Stomach (tissue), 9 donors: Measurements from ENCODE around the gene LTB4R. TPM values are rescaled to one million over a fixed set of nuclear protein-coding genes. Genes with fewer than 3 reads are reported as not detected.

ENCODE experiments used
- DNase-seq, 2 donors: peaks; one replicate each; pipeline versions ENCODE4 v3.0.0 to v3.0.0-alpha.2; 2013 to 2019
- H3K27ac ChIP-seq, 5 donors: fragments of 200-600 bp in 4 of 5; sonication (generic) in 4 of 5; one replicate each; pipeline ENCODE4 v1.5.1; 2013 to 2019; ENCODE audit warnings: mild to moderate bottlenecking in 1 of 5, moderate library complexity in 1 of 5
- H3K27me3 ChIP-seq, 3 donors: fragments of 200-600 bp; sonication (generic); one replicate each; pipeline ENCODE4 v1.5.1; 2017 to 2019; ENCODE audit warnings: mixed run types in 1 of 3
- H3K36me3 ChIP-seq, 4 donors: fragments of 200-600 bp; sonication (generic); 1 replicate in 3 of 4; 2 replicates in 1 of 4; pipeline ENCODE4 v1.5.1; 2016 to 2019
- H3K4me1 ChIP-seq, 4 donors: fragments of 200-600 bp; sonication (generic); one replicate each; pipeline ENCODE4 v1.5.1; 2016 to 2019
- H3K4me3 ChIP-seq, 4 donors: fragments of 200-600 bp; sonication (generic) in 3 of 4; one replicate each; pipeline ENCODE4 v1.5.1; 2016 to 2019; ENCODE audit warnings: mild to moderate bottlenecking in 1 of 4
- H3K9me3 ChIP-seq, 4 donors: fragments of 200-600 bp; sonication (generic); one replicate each; pipeline ENCODE4 v1.5.1; 2016 to 2019
- EP300 ChIP-seq: sonication (generic); formaldehyde crosslinking; IDR thresholded peaks from one replicate; pipeline ENCODE4 v1.6.1; 2017; ENCODE audit warnings: antibody characterized with exemption
- POLR2A ChIP-seq, 4 donors: fragments of 450-650 bp; IDR thresholded peaks; one replicate each; pipeline ENCODE4 v1.6.1; 2016; ENCODE audit warnings: antibody characterized with exemption in 4 of 4, control low read depth in 2 of 4, mild to moderate bottlenecking in 1 of 4, moderate library complexity in 1 of 4
- POLR2AphosphoS5 ChIP-seq, 3 donors: sonication (generic); formaldehyde crosslinking; IDR thresholded peaks; one replicate each; pipeline ENCODE4 v1.6.1; 2016; ENCODE audit warnings: antibody characterized with exemption in 3 of 3
- WGBS, 5 donors: extraction: QIAGEN DNeasy Blood & Tissue Kit in 3 of 5; methylation state at CpG; one replicate each; pipeline versions ENCODE4 v1.1.5 to v1.1.7; 2013 to 2018; 5-methylcytosine and 5-hydroxymethylcytosine counted together
- intact Hi-C: fragments of 100-400 bp; cut with DNase I; formaldehyde crosslinking; loops from one replicate; pipeline ENCODE4 v1.15.1; 2023; ENCODE audit warnings: low total_unique reads
- polyA plus RNA-seq, 3 donors: library from polyadenylated mRNA; stranded (reverse); fragments of 200-250 nt; gene quantifications; one replicate each; pipeline ENCODE4 v1.2.3, GENCODE V29; 2013
- total RNA-seq, 5 donors: library from RNA; depleted of rRNA; stranded (reverse); fragments of >200 nt; gene quantifications; one replicate each; pipeline versions ENCODE4 v1.1.0 to v1.2.3, GENCODE V29; 2014 to 2016
- TF ChIP-seq, protein P1 (sequence below), 7 experiments: fragments of 450-650 bp in 4 of 7; fragments of 200-600 bp in 3 of 7; sonication (generic) in 3 of 7; IDR thresholded peaks; one replicate each; pipeline ENCODE4 v1.5.1; 2016 to 2019; ENCODE audit warnings: antibody characterized with exemption in 7 of 7, control low read depth in 2 of 7, mild to moderate bottlenecking in 1 of 7
- donor health status: healthy with polysubstance abuse.
- donor health status: Bipolar disorder and iron deficiency.
- donor health status: healthy.

The LTB4R gene
- total and polyA plus RNA-seq, 8 donors, result 1.4 to 92.8 (median 21.6) TPM; not detected in 1

- peaks cover 0 to 4% (median 0%) of the 10 kb centered on the region in 4 donors for H3K36me3 ChIP-seq
- no peak for DNase-seq
- H3K27ac ChIP-seq, result no peak overlapping the region
- intact Hi-C loops, result no loop called here
- TF ChIP-seq, protein P1, sequence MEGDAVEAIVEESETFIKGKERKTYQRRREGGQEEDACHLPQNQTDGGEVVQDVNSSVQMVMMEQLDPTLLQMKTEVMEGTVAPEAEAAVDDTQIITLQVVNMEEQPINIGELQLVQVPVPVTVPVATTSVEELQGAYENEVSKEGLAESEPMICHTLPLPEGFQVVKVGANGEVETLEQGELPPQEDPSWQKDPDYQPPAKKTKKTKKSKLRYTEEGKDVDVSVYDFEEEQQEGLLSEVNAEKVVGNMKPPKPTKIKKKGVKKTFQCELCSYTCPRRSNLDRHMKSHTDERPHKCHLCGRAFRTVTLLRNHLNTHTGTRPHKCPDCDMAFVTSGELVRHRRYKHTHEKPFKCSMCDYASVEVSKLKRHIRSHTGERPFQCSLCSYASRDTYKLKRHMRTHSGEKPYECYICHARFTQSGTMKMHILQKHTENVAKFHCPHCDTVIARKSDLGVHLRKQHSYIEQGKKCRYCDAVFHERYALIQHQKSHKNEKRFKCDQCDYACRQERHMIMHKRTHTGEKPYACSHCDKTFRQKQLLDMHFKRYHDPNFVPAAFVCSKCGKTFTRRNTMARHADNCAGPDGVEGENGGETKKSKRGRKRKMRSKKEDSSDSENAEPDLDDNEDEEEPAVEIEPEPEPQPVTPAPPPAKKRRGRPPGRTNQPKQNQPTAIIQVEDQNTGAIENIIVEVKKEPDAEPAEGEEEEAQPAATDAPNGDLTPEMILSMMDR (IDR thresholded peaks at IDR 0.05), result no peak
- TF ChIP-seq EP300 (no peak), POLR2AphosphoS5 (IDR thresholded peaks at IDR 0.05) (no peak), POLR2A (IDR thresholded peaks at IDR 0.05) (no peak)
- no peaks in the 10 kb centered on the region for H3K9me3 ChIP-seq
- H3K27me3 ChIP-seq, result no peaks in the 10 kb centered on the region
- 88 to 95% (median 90%) methylated on average over 5 of the region's 5 CpGs for WGBS, 5 donors
- no peak overlapping the region for H3K4me3 ChIP-seq
- peaks cover 0 to 16% (median 3%) of the 10 kb centered on the region in 4 donors for H3K4me1 ChIP-seq
Observed at GRCh38 chr14:24283796-24284460, 27.4 kb upstream of the LTB4R start.

- no peak for TF ChIP-seq POLR2A (IDR thresholded peaks at IDR 0.05)
- TF ChIP-seq EP300, result no peak
- TF ChIP-seq POLR2AphosphoS5 (IDR thresholded peaks at IDR 0.05), result no peak
- TF ChIP-seq, protein P1 (IDR thresholded peaks at IDR 0.05), result no peak
- H3K9me3 ChIP-seq, result no peaks in the 10 kb centered on the region
- no peaks in the 10 kb centered on the region for H3K27me3 ChIP-seq
- no peak for DNase-seq
- no peak overlapping the region for H3K4me3 ChIP-seq
- WGBS, 5 donors, result 77 to 85% (median 82%) methylated on average over 11 of the region's 11 CpGs
- no peak overlapping the region for H3K27ac ChIP-seq
- H3K36me3 ChIP-seq, result peaks cover 0 to 10% (median 4%) of the 10 kb centered on the region in 4 donors
- intact Hi-C loops, result no loop called here
- H3K4me1 ChIP-seq, result peaks cover 0 to 13% (median under 1%) of the 10 kb centered on the region in 4 donors
Observed at GRCh38 chr14:24284501-24285035, 26.7 kb upstream of the LTB4R start.

GRCh38 chr14:24285351-24285750 is 26.0 kb upstream of the LTB4R start:
- H3K9me3 ChIP-seq, result no peaks in the 10 kb centered on the region
- no peak for DNase-seq
- peaks cover 1 to 17% (median 12%) of the 10 kb centered on the region in 4 donors for H3K36me3 ChIP-seq
- intact Hi-C loops, result no loop called here
- TF ChIP-seq POLR2A (IDR thresholded peaks at IDR 0.05), result no peak
- TF ChIP-seq POLR2AphosphoS5 (IDR thresholded peaks at IDR 0.05), result no peak
- TF ChIP-seq, protein P1 (IDR thresholded peaks at IDR 0.05), result no peak
- no peak for TF ChIP-seq EP300
- no peak overlapping the region for H3K4me3 ChIP-seq
- H3K4me1 ChIP-seq, result peaks cover 0 to 12% (median 0%) of the 10 kb centered on the region in 4 donors
- 59 to 72% (median 69%) methylated on average over 4 of the region's 4 CpGs for WGBS, 5 donors
- no peaks in the 10 kb centered on the region for H3K27me3 ChIP-seq
- no peak overlapping the region for H3K27ac ChIP-seq

DNA sequence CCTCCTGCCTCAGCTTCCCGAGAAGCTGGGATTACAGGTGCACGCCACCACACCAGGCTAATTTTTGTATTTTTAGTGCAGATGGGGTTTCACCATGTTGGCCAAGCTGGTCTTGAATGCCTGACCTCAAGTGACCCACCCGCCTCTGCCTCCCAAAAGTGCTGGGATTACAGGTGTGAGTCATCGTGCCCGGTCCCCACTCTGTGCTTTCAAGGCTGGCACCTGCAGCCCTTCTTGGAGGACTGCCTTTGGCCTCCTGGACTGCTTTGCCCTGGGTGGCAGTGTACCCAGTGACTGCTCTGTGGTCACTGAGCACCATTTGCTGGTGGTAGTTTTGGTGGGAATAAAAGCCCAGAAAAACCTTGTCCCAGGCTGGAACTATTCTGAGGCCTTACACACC is 24.3 kb upstream of the LTB4R start:
- TF ChIP-seq, protein P1 (IDR thresholded peaks at IDR 0.05), result no peak
- no peak for TF ChIP-seq POLR2AphosphoS5 (IDR thresholded peaks at IDR 0.05)
- no peak for TF ChIP-seq POLR2A (IDR thresholded peaks at IDR 0.05)
- TF ChIP-seq EP300, result no peak

More for the DNA sequence above, 24.3 kb upstream of the LTB4R start:
- peaks cover 18 to 34% (median 28%) of the 10 kb centered on the region in 4 donors for H3K36me3 ChIP-seq
- H3K9me3 ChIP-seq, result no peaks in the 10 kb centered on the region
- no peaks in the 10 kb centered on the region for H3K4me1 ChIP-seq
- no peak overlapping the region for H3K27ac ChIP-seq
- 88 to 96% (median 93%) methylated on average over 5 of the region's 5 CpGs for WGBS, 5 donors
- intact Hi-C loops, result no loop called here
- no peak for DNase-seq
- H3K4me3 ChIP-seq, result no peak overlapping the region
- H3K27me3 ChIP-seq, result no peaks in the 10 kb centered on the region
